Fibroblast of the aortic adventitia (primary cell): Measurements from ENCODE around the gene AHI1. TPM values are rescaled to one million over a fixed set of nuclear protein-coding genes. Genes with fewer than 3 reads are reported as not detected.
A peak's percentile ranks its signal among the peaks of the same experiment; 100 is the strongest.

Source experiments
- DNase-seq: peaks from one replicate; pipeline ENCODE4 v3.0.0-alpha.2; 2010; ENCODE audit warnings: low read depth
- H3K4me3 ChIP-seq: 2 replicates; pipeline ENCODE4 v1.5.1; 2011; ENCODE audit warnings: low read depth, mild to moderate bottlenecking, control low read depth, low read length, moderate library complexity
- total RNA-seq: library from RNA; depleted of rRNA; stranded (reverse); fragments of >200 nt; gene quantifications from 2 replicates; pipeline ENCODE4 v1.2.3, GENCODE V29; 2012; ENCODE audit warnings: low replicate concordance
- TF ChIP-seq, protein P1 (sequence below): IDR thresholded peaks from 2 replicates; pipeline ENCODE4 v1.5.1; 2011; ENCODE audit warnings: mild to moderate bottlenecking, low read length, control low read depth, inconsistent platforms; ENCODE audit not compliant: insufficient read depth

The AHI1 gene
- total RNA-seq, 1 donor = 33.4 TPM

DNA sequence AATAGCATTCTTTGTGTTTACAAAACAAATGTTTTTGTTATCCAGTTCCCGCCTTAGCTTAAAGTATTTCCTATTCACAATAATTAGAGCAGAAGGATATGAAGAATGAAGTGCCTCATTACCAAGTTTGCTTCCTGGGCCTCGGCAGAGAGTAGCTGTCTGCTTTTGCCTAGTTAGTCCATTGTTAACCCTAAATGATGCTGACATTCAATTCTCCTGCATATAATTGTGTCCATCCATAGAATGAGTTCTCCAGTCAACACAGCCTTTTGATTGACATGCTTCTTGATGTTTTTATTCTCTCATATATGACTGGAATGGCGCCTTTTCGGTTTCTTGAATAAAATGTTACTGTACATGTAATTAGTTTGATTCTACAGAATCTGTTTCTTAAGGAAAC lies 215.6 kb downstream of the AHI1 start:
- no peak for DNase-seq
- no peak overlapping the region for H3K4me3 ChIP-seq
- TF ChIP-seq, protein P1, sequence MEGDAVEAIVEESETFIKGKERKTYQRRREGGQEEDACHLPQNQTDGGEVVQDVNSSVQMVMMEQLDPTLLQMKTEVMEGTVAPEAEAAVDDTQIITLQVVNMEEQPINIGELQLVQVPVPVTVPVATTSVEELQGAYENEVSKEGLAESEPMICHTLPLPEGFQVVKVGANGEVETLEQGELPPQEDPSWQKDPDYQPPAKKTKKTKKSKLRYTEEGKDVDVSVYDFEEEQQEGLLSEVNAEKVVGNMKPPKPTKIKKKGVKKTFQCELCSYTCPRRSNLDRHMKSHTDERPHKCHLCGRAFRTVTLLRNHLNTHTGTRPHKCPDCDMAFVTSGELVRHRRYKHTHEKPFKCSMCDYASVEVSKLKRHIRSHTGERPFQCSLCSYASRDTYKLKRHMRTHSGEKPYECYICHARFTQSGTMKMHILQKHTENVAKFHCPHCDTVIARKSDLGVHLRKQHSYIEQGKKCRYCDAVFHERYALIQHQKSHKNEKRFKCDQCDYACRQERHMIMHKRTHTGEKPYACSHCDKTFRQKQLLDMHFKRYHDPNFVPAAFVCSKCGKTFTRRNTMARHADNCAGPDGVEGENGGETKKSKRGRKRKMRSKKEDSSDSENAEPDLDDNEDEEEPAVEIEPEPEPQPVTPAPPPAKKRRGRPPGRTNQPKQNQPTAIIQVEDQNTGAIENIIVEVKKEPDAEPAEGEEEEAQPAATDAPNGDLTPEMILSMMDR = no peak

DNA sequence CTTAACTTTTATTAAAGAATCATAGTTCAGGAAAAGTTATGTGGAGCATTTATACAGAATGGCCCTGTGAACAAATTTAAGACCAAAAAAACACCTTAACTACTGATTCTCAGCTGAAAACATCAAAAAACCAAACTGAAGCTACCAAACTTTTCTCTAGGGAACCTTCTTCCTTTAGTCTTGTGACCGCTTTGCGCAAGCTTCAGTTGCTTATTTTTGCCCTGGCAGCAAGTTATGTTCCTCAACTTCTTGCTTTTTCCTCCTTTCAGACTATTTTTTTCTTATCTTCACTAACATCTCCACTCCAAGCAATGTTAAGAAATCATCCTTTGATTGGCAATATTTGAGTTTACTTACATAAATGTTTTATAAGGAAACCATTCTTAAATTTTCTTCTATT lies 216.3 kb downstream of the AHI1 start:
- H3K4me3 ChIP-seq = no peak overlapping the region
- TF ChIP-seq, protein P1 = no peak
- peak; percentile 5 for DNase-seq

DNA sequence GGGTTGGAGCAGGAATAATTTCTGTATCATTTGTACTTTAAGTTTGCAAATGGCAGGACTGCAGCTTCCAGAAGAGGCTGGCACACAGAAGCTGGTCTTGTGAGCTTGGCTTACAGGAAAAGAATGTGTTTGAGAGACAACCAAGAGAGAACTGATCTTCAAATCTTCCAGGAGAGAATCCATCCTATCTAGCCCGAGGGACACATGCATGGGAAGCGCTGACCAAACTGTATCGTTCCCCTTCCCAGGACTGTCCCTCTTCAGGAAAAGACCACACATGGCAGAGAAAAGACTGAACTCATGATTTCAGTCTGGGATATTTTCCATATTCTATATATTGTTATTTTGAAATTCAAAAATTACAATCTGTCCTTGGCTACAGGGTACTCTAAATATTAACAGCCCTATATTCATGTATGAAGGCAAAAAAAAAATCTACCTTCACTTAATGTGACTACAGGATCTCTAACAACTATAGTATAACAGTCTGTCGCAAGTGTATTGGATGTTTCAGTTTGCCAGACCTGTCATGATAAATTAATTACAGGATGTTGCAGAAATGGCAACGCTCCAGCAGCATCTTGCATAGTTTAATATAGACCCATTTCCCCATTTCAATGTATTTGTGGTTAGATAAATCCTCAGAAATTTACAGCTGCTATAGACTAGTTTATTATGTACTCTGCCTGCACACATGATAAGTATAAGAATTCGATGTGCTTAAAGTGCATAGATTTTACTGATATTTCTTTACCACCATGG lies 217.0 kb downstream of the AHI1 start:
- DNase-seq = peak; percentile 72

DNA sequence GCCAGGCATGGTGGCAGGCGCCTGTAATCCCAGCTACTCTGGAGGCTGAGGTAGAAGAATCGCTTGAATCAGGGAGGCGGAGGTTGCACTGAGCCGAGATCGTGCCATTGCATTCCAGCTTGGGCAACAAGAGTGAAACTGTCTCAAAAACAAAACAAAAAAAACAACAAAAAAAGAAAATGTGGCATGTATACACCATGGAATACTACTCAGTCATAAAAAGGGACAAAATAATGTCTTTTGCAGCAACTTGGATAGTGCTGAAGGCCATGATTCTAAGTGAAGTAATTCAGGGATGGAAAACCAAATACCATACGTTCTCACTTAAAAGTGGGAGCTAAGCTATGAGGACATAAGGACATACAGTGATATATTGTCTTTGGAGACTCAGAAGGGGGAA lies 220.1 kb downstream of the AHI1 start:
- TF ChIP-seq, protein P1 = no peak
- DNase-seq = no peak

More for the DNA sequence above, 217.0 kb downstream of the AHI1 start:
- TF ChIP-seq, protein P1 = no peak
- no peak overlapping the region for H3K4me3 ChIP-seq

DNA sequence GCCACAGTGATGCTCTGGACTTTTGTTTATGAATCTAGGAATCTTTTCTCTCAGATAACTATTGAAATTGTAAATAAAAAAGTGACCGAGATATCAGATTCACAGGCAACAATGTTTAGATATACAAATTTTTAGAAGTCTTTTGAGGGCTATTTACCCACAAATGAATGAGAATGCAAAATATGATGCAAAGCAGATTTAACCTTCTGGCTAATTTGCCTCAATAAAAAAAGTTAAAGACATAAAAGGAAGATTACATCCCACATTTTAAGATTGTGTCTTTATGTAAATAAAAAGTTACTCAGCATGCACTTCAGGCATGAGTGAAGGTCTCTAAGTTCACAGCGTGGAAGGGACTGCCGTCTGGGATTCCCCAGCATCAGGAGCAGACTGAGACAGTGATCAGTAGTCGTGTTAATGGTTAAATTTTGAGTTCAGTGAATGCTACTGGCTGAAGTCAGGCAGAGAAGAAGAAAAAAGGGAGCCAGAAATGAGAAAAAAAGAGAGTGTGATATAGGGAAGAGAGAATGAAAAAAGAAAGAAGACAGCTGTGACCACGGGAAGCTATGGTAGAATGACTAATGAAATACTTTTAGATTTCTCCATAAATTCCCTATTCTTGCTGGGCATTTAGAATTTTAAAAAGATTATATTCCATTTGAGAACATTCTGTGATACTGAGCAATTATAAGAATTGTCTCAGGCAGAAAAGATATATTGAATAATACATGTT lies 222.8 kb downstream of the AHI1 start:
- TF ChIP-seq, protein P1 = no peak
- H3K4me3 ChIP-seq = no peak overlapping the region
- DNase-seq = no peak

More for the DNA sequence above, 220.1 kb downstream of the AHI1 start:
- no peak overlapping the region for H3K4me3 ChIP-seq

DNA sequence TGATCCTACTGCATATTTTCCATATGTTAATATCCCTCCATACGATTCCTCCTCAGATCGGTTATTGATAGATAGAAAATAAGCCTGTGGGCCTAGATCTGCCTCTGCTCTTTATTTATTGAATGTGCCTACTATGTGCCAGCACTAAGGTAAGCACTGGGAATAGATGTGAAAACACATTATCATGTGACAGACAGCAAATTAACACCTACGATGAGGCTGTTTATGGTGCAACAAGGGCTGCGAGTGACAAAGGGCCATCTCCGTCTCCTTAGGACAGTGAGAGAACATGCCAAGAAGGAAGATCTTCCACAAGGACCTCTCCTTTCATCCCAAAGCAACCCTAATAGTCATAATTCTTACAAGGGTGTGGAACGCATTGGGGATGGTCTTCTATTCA lies 225.9 kb downstream of the AHI1 start:
- TF ChIP-seq, protein P1 = no peak
- no peak overlapping the region for H3K4me3 ChIP-seq
- DNase-seq = no peak
